ENCODE results near the gene RFTN1.

The RFTN1 gene

DNA sequence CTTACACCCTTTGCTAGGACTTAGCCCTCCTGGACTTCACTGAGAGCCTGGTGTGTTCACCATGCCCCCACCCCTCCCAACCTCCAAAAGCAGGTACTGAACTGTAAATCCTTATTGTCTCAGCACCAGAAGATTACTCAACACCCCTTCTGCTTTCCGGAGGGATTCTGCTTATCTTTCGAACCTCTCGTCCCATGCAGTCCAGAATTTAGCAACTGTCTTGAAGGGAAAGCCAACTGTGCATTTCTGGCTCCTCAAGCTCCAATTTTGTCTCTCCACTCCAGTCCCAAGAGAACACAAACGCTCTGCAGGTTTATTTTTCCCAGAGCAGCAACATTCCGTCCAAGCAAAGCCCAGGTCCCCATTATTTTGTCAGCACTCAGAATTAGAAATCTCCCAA is 49.6 kb downstream of the RFTN1 start:
- peaks cover 69% of the 10 kb centered on the region for H3K36me3 Mint-ChIP-seq (ENCODE audit: low read depth)
- no peaks in the 10 kb centered on the region for H3K9me3 Mint-ChIP-seq
- H3K27ac Mint-ChIP-seq: no peak overlapping the region
- H3K4me1 Mint-ChIP-seq (ENCODE audit: low read depth): peaks cover 64% of the 10 kb centered on the region
- no peak for DNase-seq
- no peak overlapping the region for H3K4me3 Mint-ChIP-seq
- H3K27me3 Mint-ChIP-seq: no peaks in the 10 kb centered on the region

DNA sequence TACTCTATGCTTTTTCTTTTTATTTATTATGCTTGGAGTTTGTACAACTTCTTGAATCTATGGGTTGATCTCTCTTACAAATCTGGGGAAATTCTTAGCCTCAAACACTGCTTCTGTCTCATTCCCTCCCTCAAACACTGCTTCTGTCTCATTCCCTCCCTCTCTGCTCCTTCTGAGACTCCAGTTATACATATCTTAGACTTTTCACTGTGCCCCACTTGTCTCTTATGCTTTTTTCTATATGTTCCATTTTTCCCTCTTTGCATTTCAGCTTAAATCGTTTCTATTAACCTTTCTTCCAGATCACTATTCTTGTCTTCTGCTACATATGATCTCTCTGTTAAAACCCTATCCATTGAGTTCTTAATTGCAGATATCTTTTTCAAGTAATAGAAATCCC is 50.4 kb downstream of the RFTN1 start:
- Mint-ChIP-seq H3K27me3 (no peaks in the 10 kb centered on the region), H3K9me3 (no peaks in the 10 kb centered on the region), H3K4me3 (no peak overlapping the region), H3K36me3 (ENCODE audit: low read depth) (peaks cover 69% of the 10 kb centered on the region), H3K27ac (peak overlapping the region; percentile 53), H3K4me1 (ENCODE audit: low read depth) (peaks cover 63% of the 10 kb centered on the region)
- DNase-seq: no peak

DNA sequence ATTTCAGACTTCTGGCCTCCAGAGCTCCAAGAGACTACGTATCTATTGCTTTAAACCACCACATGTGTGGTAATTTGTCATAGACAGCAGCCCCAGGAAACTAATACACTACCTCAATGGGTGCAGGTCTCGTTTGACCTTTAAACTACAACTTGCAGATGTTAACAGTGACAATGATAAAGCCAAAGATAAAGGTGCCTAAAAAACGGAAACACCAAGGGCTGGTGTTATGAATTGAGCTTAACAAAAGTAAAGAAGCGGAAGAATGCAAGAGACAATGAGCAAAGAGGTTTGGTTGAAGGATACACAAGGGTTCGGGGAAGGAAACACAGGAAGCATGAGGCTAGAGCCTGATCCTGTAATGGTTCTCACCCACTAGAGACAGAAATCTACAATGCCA is 50.8 kb downstream of the RFTN1 start:
- Mint-ChIP-seq H3K36me3 (ENCODE audit: low read depth) (peaks cover 68% of the 10 kb centered on the region), H3K27ac (peak overlapping the region; percentile 53), H3K4me3 (no peak overlapping the region), H3K9me3 (no peaks in the 10 kb centered on the region), H3K27me3 (no peaks in the 10 kb centered on the region), H3K4me1 (ENCODE audit: low read depth) (peaks cover 63% of the 10 kb centered on the region)
- DNase-seq: no peak

DNA sequence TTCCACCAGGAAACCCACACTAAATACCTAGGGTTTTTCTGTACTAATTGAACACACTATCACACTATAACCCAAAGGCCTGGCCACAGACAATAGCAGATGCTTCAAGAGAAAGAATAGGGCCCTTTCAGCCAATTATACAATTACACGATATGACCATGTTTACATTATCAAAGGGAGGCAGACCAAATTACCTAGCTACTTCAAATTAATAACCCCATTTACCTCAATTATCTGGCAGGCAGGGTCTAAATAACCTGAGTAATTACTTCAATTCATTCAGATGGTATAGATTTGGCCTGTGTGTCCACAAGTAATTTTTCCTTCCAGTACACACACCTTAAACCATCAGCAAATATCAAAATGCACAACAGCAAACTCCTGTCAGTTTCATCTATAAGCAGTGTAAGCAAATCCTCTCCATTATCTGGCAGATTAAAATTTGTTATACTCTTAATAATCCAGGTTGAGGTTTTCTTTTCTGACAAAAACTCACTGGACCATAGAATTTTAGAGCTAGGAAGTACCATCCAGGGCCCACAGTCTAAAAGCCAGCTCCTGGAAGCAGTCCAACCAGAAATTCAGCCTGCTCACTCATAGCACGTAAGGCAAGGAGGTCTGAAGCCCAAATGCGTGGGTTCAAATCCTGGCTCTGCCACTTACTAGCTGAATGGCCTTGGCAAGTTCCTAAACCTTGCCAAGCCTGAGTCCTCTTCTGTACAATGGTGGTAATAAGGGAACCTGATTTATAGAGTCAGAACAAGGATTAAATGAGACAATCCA is 51.8 kb downstream of the RFTN1 start:
- Mint-ChIP-seq H3K4me1 (ENCODE audit: low read depth) (peaks cover 63% of the 10 kb centered on the region), H3K9me3 (no peaks in the 10 kb centered on the region), H3K4me3 (no peak overlapping the region), H3K36me3 (ENCODE audit: low read depth) (peaks cover 60% of the 10 kb centered on the region), H3K27ac (no peak overlapping the region), H3K27me3 (no peaks in the 10 kb centered on the region)
- no peak for DNase-seq

DNA sequence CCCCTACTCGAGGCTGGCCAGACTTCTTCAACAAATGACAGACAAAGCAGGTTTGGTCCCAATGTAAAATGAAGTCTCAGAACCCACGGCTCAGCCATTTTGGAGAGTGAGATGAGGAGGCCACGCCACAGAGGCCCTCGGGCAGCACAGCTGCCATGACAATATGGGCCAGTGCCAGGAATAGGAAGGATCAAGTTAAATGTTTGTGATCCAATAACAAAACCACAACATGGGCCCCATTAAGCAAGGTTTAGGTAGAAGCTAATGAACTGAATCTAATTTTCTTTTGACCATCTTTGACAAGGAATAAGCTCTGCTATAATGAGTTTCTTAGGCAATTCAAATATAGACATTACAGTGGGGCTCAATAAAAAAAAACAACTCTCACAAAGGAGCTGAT is 52.6 kb downstream of the RFTN1 start:
- Mint-ChIP-seq H3K27me3 (no peaks in the 10 kb centered on the region), H3K4me1 (ENCODE audit: low read depth) (peaks cover 59% of the 10 kb centered on the region), H3K27ac (no peak overlapping the region), H3K36me3 (ENCODE audit: low read depth) (peaks cover 54% of the 10 kb centered on the region), H3K9me3 (no peaks in the 10 kb centered on the region), H3K4me3 (no peak overlapping the region)
- no peak for DNase-seq

DNA sequence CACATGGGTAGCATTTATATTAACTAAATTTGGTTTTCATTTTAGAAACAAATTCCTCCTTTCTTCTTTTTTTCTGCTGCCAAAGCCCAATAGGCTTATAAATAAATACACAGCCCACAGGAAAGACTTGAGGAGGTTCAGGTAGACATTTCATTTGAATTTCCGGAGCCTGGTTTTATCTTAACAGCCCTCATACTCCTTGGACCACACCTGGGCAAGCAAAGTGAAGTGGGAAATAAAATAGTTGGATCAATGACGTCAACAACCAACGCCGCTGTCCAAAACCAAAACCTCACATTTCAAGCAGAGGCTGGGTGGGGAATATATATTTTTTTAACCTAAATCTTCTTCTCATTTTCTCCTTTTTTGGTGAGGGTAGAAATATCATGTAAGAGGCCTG is 53.2 kb downstream of the RFTN1 start:
- H3K4me3 Mint-ChIP-seq: no peak overlapping the region
- H3K4me1 Mint-ChIP-seq (ENCODE audit: low read depth): peaks cover 61% of the 10 kb centered on the region
- peaks cover 51% of the 10 kb centered on the region for H3K36me3 Mint-ChIP-seq (ENCODE audit: low read depth)
- no peaks in the 10 kb centered on the region for H3K9me3 Mint-ChIP-seq
- H3K27me3 Mint-ChIP-seq: no peaks in the 10 kb centered on the region
- DNase-seq: no peak
- H3K27ac Mint-ChIP-seq: no peak overlapping the region

DNA sequence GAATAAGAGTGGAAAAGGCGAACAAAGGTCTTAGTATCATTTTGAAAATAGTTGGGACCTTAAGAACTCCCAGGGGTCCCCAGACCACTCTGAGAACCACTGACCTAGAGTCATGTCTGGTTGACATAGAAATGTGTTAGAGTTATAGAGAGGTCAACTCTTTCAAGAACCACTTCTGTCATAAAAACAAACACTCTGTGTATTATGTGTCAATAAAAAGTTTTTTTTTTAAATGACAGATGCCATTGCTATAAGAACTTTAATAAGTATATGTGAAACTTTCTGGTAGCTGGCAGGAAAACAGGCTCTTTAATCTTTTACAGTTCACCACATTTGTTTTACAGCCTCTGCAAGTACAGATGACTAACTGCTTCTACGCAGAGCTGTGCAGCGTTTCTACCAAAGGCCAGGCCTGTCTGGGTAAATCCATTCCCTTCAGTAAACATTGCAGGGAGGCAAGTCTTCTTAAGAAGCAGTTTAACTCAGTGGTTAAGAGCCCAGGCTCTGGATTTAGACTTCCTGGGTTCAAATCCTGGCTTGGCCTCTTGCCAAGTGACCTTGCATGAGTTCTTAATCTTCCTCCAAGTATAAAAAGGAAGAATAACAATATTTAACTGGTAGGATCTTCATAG is 56.6 kb downstream of the RFTN1 start:
- no peak for DNase-seq
- no peak overlapping the region for H3K27ac Mint-ChIP-seq
- peaks cover 59% of the 10 kb centered on the region for H3K4me1 Mint-ChIP-seq (ENCODE audit: low read depth)
- H3K4me3 Mint-ChIP-seq: no peak overlapping the region
- H3K36me3 Mint-ChIP-seq (ENCODE audit: low read depth): peaks cover 65% of the 10 kb centered on the region
- H3K9me3 Mint-ChIP-seq: no peaks in the 10 kb centered on the region
- no peaks in the 10 kb centered on the region for H3K27me3 Mint-ChIP-seq

DNA sequence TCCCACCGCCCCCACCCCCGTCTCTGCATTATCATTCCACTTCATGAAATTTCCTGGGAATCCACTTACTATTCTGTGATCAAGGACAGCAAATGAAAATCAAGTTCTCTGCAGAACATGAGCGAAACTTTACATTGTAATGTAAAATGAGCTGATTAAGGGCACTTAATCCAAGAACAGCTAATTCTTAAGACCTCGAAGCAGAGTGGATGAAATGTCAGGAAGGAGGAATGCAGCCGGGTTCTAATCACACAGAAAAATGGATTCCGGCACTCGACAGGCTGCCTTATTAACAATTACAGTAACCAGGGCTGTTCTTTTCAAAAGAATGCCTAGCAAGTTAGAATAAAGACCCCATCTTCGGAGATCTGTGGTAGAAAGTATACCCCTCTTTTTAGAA is 57.5 kb downstream of the RFTN1 start:
- DNase-seq: no peak
- Mint-ChIP-seq H3K27me3 (no peaks in the 10 kb centered on the region), H3K4me1 (ENCODE audit: low read depth) (peaks cover 60% of the 10 kb centered on the region), H3K36me3 (ENCODE audit: low read depth) (peaks cover 66% of the 10 kb centered on the region), H3K9me3 (no peaks in the 10 kb centered on the region), H3K27ac (no peak overlapping the region), H3K4me3 (no peak overlapping the region)

DNA sequence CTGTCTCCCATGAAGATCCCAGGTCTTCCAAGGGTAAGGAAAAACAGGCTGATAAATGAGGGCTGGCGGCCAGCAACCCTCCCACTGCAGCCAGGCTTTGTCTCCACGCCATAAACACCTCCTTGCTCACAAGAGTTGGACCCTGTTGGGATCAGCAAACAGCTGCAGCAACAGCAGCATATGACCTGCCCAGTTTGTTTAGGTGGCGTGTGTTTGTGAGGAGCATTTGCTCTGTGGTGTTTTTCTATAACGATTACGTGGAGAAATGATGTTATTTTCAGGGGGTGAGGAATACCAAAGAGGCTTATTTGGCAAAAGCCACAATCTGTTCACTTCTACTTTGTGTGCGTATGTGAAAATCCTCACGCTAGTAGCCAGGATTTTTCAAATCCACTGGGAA is 58.5 kb downstream of the RFTN1 start:
- Mint-ChIP-seq H3K27me3 (no peaks in the 10 kb centered on the region), H3K27ac (no peak overlapping the region), H3K4me1 (ENCODE audit: low read depth) (peaks cover 59% of the 10 kb centered on the region), H3K9me3 (no peaks in the 10 kb centered on the region), H3K36me3 (ENCODE audit: low read depth) (peaks cover 66% of the 10 kb centered on the region), H3K4me3 (no peak overlapping the region)
- no peak for DNase-seq

DNA sequence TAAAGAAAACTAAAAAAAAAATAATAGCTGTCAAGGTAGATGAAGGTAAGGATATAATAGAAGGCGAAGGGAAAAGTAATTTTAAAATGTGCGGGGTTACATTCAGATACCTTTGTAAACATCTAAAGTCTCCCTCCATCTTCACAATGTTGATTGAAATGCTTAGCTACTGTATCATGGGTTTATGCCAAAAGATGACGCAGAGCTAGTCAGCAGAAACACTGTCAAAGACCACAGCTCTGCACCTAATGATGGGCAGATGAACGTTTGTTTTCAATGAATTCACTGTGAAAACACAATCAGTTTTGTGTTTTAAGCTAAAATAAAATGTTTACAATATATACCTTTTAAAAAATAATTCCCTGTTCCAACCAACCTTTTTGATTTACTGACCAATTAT is 61.2 kb downstream of the RFTN1 start:
- no peak overlapping the region for H3K4me3 Mint-ChIP-seq
- no peaks in the 10 kb centered on the region for H3K9me3 Mint-ChIP-seq
- H3K4me1 Mint-ChIP-seq (ENCODE audit: low read depth): peaks cover 69% of the 10 kb centered on the region
- peaks cover 75% of the 10 kb centered on the region for H3K36me3 Mint-ChIP-seq (ENCODE audit: low read depth)
- no peak for DNase-seq
- H3K27me3 Mint-ChIP-seq: no peaks in the 10 kb centered on the region
- no peak overlapping the region for H3K27ac Mint-ChIP-seq

DNA sequence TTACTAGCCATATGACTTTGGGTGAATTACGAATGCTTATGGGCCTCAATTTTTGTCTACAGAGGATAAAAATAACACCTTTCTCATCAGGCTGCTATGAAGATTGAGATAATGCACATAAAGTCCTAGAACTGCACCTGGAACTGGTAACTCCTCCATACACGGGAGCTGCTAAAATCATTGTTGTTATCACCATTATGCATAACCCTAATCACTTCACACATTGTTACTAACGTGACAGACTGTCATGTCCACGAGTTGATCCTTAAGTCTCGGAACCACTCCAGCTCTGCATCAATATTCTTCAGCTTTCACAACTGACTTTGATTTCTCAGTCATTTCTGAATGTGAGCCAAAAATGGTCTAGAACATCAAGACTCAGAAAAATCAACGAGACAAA is 64.1 kb downstream of the RFTN1 start:
- peak overlapping the region; percentile 35 for H3K27ac Mint-ChIP-seq
- H3K9me3 Mint-ChIP-seq: no peaks in the 10 kb centered on the region
- H3K27me3 Mint-ChIP-seq: no peaks in the 10 kb centered on the region
- H3K36me3 Mint-ChIP-seq (ENCODE audit: low read depth): peaks cover 83% of the 10 kb centered on the region
- peaks cover 74% of the 10 kb centered on the region for H3K4me1 Mint-ChIP-seq (ENCODE audit: low read depth)
- no peak for DNase-seq
- H3K4me3 Mint-ChIP-seq: no peak overlapping the region

DNA sequence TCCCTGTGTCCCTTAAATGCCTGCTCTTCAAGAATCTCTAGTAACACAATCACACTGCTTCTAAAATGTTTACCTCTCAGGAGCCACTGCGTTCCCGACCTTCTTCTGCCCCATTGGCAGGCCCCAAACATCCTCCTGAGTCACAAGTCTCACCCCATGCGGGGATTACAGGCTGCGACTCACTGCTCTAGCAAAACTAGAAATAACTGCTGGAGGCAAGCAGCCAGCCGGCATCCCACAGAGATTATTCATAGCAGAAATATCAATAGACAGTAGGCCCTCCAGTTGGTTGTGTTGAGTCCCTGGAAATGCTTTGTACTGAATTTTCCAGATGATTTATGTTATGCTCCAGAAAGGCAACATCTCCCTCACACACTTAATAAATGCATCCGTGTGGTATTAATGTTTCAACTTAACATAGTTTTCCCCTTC is 64.8 kb downstream of the RFTN1 start:
- H3K4me1 Mint-ChIP-seq (ENCODE audit: low read depth): peaks cover 73% of the 10 kb centered on the region

DNA sequence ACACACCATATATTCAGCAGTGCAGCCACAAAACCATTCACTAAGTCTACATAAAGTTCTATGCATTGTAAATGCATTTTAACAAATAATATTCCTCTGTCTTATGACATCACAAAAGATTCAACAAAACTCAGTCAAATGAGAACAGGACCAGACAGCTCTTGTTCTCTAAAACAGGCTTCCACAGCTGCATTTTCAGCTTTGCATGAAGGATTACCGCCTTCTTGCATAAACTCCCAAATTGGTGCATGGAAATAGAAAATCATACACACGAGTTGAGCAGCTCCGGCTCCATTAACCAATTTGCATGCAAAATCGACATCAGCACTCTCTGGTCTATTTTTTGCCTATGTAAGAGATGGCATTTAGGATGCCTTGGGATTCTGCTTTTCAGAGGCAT is 66.4 kb downstream of the RFTN1 start:
- peak overlapping the region; percentile 5 for H3K27ac Mint-ChIP-seq
- H3K9me3 Mint-ChIP-seq: no peaks in the 10 kb centered on the region
- no peak for DNase-seq
- peaks cover 67% of the 10 kb centered on the region for H3K4me1 Mint-ChIP-seq (ENCODE audit: low read depth)
- H3K27me3 Mint-ChIP-seq: no peaks in the 10 kb centered on the region
- H3K36me3 Mint-ChIP-seq (ENCODE audit: low read depth): peaks cover 80% of the 10 kb centered on the region
- no peak overlapping the region for H3K4me3 Mint-ChIP-seq

More for the DNA sequence above, 64.8 kb downstream of the RFTN1 start:
- Mint-ChIP-seq H3K27ac (peak overlapping the region; percentile 68), H3K36me3 (ENCODE audit: low read depth) (peaks cover 83% of the 10 kb centered on the region), H3K9me3 (no peaks in the 10 kb centered on the region), H3K27me3 (no peaks in the 10 kb centered on the region), H3K4me3 (no peak overlapping the region)
- peak; percentile 44 for DNase-seq

DNA sequence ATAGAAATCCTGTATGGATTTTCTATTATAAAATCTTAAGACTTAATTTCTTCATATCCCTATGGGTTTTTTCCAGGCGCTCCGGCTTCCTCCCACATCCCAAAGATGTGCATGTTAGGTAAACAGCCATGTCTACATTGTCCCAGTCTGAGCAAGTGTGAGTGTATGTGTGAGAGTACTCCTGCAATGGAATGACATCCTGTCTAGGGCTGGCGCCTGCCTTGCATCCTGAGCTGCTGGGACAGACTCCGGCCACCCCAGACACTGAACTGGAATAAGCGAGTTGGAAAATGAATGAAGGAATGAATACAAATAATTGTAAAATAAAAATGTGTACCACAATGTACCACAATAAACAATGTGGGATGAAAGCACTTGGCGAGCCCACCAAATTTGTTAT is 69.2 kb downstream of the RFTN1 start:
- H3K4me3 Mint-ChIP-seq: no peak overlapping the region
- H3K36me3 Mint-ChIP-seq (ENCODE audit: low read depth): peaks cover 67% of the 10 kb centered on the region
- no peaks in the 10 kb centered on the region for H3K9me3 Mint-ChIP-seq
- no peak for DNase-seq
- no peak overlapping the region for H3K27ac Mint-ChIP-seq
- no peaks in the 10 kb centered on the region for H3K27me3 Mint-ChIP-seq
- H3K4me1 Mint-ChIP-seq (ENCODE audit: low read depth): peaks cover 69% of the 10 kb centered on the region

DNA sequence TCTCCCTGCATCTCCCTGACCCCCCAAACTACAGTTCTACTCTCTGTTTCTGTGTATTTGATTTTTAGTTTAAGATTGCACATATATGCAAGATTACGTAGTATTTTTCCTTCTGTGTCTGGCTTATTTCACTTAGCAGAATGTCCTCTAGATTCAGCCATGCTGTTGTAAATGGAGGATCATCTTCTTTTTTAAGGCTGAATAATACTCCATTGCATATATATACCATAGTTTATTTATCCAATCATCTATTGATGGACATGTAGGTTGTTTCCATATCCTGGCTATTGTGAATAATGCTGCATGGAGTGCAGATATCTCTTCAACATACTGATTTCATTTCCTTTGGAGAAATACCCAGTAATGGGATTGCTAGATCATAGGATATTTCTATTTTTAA is 70.8 kb downstream of the RFTN1 start:
- DNase-seq: no peak
- H3K4me1 Mint-ChIP-seq (ENCODE audit: low read depth): peaks cover 61% of the 10 kb centered on the region
- H3K27me3 Mint-ChIP-seq: no peaks in the 10 kb centered on the region
- H3K27ac Mint-ChIP-seq: no peak overlapping the region
- H3K4me3 Mint-ChIP-seq: no peak overlapping the region
- peaks cover 66% of the 10 kb centered on the region for H3K36me3 Mint-ChIP-seq (ENCODE audit: low read depth)
- no peaks in the 10 kb centered on the region for H3K9me3 Mint-ChIP-seq

Measured in activated T-cell treated with anti-CD3 and anti-CD28 coated beads, Interleukin-2, amount 50 U/mL, for 24 hours (primary cell).